ENCODE results near the gene MAP4K2. TPM values are rescaled to one million over a fixed set of nuclear protein-coding genes. Genes with fewer than 3 reads are reported as not detected.
A peak's percentile ranks its signal among the peaks of the same experiment; 100 is the strongest.

The MAP4K2 gene
- total and polyA plus RNA-seq, 9 of the 15 experiments (the other 6 are each of a cell fraction or from before 2014, with no cell fraction given): 0.13 to 14.5 (median 7.3) TPM

DNA sequence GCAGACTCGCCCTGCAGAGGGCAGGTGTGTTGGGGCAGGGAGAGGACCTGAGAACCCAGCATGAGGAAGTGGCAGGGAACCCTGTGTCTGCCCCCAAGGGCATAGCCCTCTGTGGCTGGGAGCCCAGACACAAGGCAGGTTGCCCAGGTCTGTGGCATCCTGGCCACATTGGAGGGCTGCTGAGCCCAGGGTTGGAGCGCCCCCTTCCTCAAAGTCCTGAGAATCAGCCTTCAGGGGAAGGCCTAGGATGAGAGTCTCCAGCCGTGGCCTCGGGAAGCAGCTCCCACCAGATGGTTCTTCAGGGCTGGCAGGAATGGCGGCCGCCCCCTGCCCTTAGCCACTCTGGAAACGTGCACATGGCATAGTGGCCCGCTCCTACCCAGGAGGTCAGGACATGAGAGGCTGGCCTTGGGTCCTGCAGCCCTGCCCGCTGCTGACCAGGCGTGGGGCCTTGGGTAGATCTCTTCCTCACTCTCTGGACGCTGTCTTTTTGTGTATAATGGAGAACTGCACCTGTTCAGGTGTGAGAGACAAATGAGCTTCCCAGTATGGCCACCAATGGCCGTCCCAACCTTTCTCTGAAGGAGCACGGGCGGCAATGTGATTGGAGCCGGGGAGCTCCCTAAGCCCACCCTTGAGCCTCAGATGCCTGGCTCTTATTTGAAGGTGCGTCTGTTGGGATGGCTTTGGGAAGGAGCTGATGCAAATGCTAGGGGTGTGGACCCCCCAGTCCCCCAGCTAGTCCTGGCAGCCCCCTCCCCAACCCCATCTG, 46.0 kb upstream of the MAP4K2 start:
- WGBS (ENCODE audit: insufficient coverage, low coverage, missing lambda C conversion rate): 76% methylated on average over 15 of the region's 16 CpGs
- no TSS peak for BruUV-seq (replicated peaks)
- H3K9ac ChIP-seq (ENCODE audit: insufficient read depth in 1 of 2, low read depth in 2 of 2, low read length in 2 of 2): peak overlapping the region in 1 of 2 experiments; percentile 87; a peak in 2 of 4 replicates
- H3K4me1 ChIP-seq (replicated peaks in 1 of 2; ENCODE audit: control insufficient read depth in 2 of 2, insufficient read depth in 2 of 2, low read length in 2 of 2): peaks cover 38 to 82% of the 10 kb centered on the region in 2 experiments
- no peaks in the 10 kb centered on the region for H3K9me3 ChIP-seq (replicated peaks; ENCODE audit: control insufficient read depth, insufficient read depth, low read depth, low read length)
- H3K4me3 ChIP-seq: no peak overlapping the region
- in situ Hi-C loops (cut with MboI) (loop anchor here (5.0 kb wide), 2 partner anchors 43 to 148 kb away; partner anchors contain the start of gene BATF2), intact Hi-C loops (cut with micrococcal nuclease) (loop anchor here (5.0 to 10.0 kb wide), 2 partner anchors 263 to 406 kb away; partner anchors contain the start of gene TM7SF2)
- FAIRE-seq (no peak), DNase-seq (ENCODE audit: extremely low read depth in 1 of 4, low spot score in 3 of 4) (peak in 1 of 4 experiments; percentile 33), ATAC-seq (no peak)
- H4K20me1 ChIP-seq (replicated peaks; ENCODE audit: control insufficient read depth, insufficient read depth, low read length): no peaks in the 10 kb centered on the region
- peak overlapping the region; percentile 61 for H2AFZ ChIP-seq (ENCODE audit: low read depth, low read length)
- H3K9me1 ChIP-seq (ENCODE audit: control insufficient read depth, insufficient read depth, low read length): no peaks in the 10 kb centered on the region
- H3K27me3 ChIP-seq (ENCODE audit: control insufficient read depth in 2 of 2, insufficient read depth in 2 of 2, low read length in 2 of 2): no peaks in the 10 kb centered on the region; a peak in 1 of 5 replicates
- ChIA-PET POLR2A (interaction anchor here (0.7 to 4.4 kb wide), 7 partner anchors 15 to 331 kb away, joined by 3 to 26 read pairs (median 7); partner anchors contain the start of genes ARL2 and EHD1), CTCF (ENCODE audit: low intra/inter-chr PET ratio) (interaction anchor here (1.5 to 3.7 kb wide), 2 partner anchors 45 to 148 kb away, joined by 4 to 39 read pairs; partner anchors contain the start of gene BATF2)
- H3K36me3 ChIP-seq (ENCODE audit: control insufficient read depth, insufficient read depth, low read length): peaks cover 10% of the 10 kb centered on the region; the same call in 1 of the 3 replicates
- H3K4me2 ChIP-seq (ENCODE audit: insufficient read depth, low read length): no peak overlapping the region; the same call in 1 of the 2 replicates
- H3K79me2 ChIP-seq (ENCODE audit: control insufficient read depth, insufficient read depth, low read length): peaks cover 2% of the 10 kb centered on the region; the same call in 2 of the 3 replicates
- TF ChIP-seq ZC3H11A (IDR thresholded peaks at IDR 0.05; ENCODE audit: low read depth, low read length) (no peak), LARP7 (IDR thresholded peaks at IDR 0.05) (no peak), NONO (IDR thresholded peaks at IDR 0.05; ENCODE audit: low read depth in 2 of 2, low read length in 1 of 2) (0 out of 4 replicates have a peak, but pooled peaks of 1 of the 2 experiments have one; percentile 25), SPI1 (IDR thresholded peaks at IDR 0.05; ENCODE audit: borderline replicate concordance, low read depth, low read length) (peak; percentile 36; the same call in 1 of the 2 replicates), ARID1B (IDR thresholded peaks at IDR 0.05) (0 out of 2 replicates have a peak, but pooled peaks have one; percentile 7), FOXA1 (IDR thresholded peaks at IDR 0.05; ENCODE audit: borderline replicate concordance) (no peak), RAD21 (CRISPR knock-in tag; conservative IDR thresholded peaks at IDR 0.05 in 1 of 2, IDR thresholded peaks at IDR 0.05 in 1 of 2) (peak in 1 of 2 experiments; percentile 22; a peak in 1 of 4 replicates)
- TF ChIP-seq, protein P1, sequence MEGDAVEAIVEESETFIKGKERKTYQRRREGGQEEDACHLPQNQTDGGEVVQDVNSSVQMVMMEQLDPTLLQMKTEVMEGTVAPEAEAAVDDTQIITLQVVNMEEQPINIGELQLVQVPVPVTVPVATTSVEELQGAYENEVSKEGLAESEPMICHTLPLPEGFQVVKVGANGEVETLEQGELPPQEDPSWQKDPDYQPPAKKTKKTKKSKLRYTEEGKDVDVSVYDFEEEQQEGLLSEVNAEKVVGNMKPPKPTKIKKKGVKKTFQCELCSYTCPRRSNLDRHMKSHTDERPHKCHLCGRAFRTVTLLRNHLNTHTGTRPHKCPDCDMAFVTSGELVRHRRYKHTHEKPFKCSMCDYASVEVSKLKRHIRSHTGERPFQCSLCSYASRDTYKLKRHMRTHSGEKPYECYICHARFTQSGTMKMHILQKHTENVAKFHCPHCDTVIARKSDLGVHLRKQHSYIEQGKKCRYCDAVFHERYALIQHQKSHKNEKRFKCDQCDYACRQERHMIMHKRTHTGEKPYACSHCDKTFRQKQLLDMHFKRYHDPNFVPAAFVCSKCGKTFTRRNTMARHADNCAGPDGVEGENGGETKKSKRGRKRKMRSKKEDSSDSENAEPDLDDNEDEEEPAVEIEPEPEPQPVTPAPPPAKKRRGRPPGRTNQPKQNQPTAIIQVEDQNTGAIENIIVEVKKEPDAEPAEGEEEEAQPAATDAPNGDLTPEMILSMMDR (IDR thresholded peaks at IDR 0.05 in 2 of 3, conservative IDR thresholded peaks at IDR 0.05 in 1 of 3; ENCODE audit: insufficient read depth in 2 of 3, low read depth in 1 of 3, low read length in 3 of 3): peak; percentile 32 to 56 (median 43); a peak in 4 of 6 replicates
- TF ChIP-seq, protein P2, sequence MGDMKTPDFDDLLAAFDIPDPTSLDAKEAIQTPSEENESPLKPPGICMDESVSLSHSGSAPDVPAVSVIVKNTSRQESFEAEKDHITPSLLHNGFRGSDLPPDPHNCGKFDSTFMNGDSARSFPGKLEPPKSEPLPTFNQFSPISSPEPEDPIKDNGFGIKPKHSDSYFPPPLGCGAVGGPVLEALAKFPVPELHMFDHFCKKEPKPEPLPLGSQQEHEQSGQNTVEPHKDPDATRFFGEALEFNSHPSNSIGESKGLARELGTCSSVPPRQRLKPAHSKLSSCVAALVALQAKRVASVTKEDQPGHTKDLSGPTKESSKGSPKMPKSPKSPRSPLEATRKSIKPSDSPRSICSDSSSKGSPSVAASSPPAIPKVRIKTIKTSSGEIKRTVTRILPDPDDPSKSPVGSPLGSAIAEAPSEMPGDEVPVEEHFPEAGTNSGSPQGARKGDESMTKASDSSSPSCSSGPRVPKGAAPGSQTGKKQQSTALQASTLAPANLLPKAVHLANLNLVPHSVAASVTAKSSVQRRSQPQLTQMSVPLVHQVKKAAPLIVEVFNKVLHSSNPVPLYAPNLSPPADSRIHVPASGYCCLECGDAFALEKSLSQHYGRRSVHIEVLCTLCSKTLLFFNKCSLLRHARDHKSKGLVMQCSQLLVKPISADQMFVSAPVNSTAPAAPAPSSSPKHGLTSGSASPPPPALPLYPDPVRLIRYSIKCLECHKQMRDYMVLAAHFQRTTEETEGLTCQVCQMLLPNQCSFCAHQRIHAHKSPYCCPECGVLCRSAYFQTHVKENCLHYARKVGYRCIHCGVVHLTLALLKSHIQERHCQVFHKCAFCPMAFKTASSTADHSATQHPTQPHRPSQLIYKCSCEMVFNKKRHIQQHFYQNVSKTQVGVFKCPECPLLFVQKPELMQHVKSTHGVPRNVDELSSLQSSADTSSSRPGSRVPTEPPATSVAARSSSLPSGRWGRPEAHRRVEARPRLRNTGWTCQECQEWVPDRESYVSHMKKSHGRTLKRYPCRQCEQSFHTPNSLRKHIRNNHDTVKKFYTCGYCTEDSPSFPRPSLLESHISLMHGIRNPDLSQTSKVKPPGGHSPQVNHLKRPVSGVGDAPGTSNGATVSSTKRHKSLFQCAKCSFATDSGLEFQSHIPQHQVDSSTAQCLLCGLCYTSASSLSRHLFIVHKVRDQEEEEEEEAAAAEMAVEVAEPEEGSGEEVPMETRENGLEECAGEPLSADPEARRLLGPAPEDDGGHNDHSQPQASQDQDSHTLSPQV (IDR thresholded peaks at IDR 0.05): 0 out of 2 replicates have a peak, but pooled peaks have one; percentile 53
- H3K27ac ChIP-seq (ENCODE audit: extremely low read depth, low read depth, low read length): no peak overlapping the region

All from K562 (cell line).